Cardiac muscle cell (in vitro differentiated cells and primary cell): ENCODE data around the gene CXCL10. TPM values are rescaled to one million over a fixed set of nuclear protein-coding genes. Genes with fewer than 3 reads are reported as not detected.
A peak's percentile ranks its signal among the peaks of the same experiment; 100 is the strongest.

ENCODE experiments used
- DNase-seq, 2 donors: peaks; one replicate each; pipeline versions ENCODE4 v3.0.0 to v3.0.0-alpha.2; 2010 to 2017; ENCODE audit warnings: low read depth in 1 of 2, low spot score in 1 of 2
- H3K27ac ChIP-seq: fragments of 200-600 bp; sonication (generic); 2 replicates; pipeline ENCODE4 v1.5.1; 2016
- H3K27me3 ChIP-seq: fragments of 200-600 bp; sonication (generic); 2 replicates; pipeline ENCODE4 v1.6.0; 2016; ENCODE audit warnings: control low read depth
- H3K36me3 ChIP-seq: fragments of 200-600 bp; sonication (generic); 2 replicates; pipeline ENCODE4 v1.5.1; 2016; ENCODE audit warnings: control low read depth
- H3K4me1 ChIP-seq: fragments of 200-600 bp; sonication (generic); 2 replicates; pipeline ENCODE4 v1.8.1; 2017; ENCODE audit warnings: low read depth, mild to moderate bottlenecking, mixed run types
- H3K4me3 ChIP-seq: fragments of 200-600 bp; sonication (generic); 2 replicates; pipeline ENCODE4 v1.5.1; 2016; ENCODE audit warnings: mild to moderate bottlenecking
- H3K9me3 ChIP-seq: fragments of 200-600 bp; sonication (generic); 2 replicates; pipeline ENCODE4 v1.5.1; 2017; ENCODE audit warnings: low read depth, mild to moderate bottlenecking, control low read depth
- polyA plus RNA-seq: library from polyadenylated mRNA; unstranded; fragments of >200 nt; fragmentation: Nextera tagmentation; extraction: Ambion mirVana; gene quantifications from 2 replicates; pipeline ENCODE4 v1.2.1, GENCODE V29; 2016
- total RNA-seq: library from RNA; depleted of rRNA; stranded (reverse); fragments of >200 nt; gene quantifications from 2 replicates; pipeline ENCODE4 v1.2.3, GENCODE V29; 2016
- TF ChIP-seq, protein P1 (sequence below): IDR thresholded peaks from 2 replicates; pipeline ENCODE4 v1.5.1; 2012; ENCODE audit warnings: low read depth, mild to moderate bottlenecking, low read length

CXCL10 gene
- total and polyA plus RNA-seq, 2 experiments from 2014 or later = not detected

DNA sequence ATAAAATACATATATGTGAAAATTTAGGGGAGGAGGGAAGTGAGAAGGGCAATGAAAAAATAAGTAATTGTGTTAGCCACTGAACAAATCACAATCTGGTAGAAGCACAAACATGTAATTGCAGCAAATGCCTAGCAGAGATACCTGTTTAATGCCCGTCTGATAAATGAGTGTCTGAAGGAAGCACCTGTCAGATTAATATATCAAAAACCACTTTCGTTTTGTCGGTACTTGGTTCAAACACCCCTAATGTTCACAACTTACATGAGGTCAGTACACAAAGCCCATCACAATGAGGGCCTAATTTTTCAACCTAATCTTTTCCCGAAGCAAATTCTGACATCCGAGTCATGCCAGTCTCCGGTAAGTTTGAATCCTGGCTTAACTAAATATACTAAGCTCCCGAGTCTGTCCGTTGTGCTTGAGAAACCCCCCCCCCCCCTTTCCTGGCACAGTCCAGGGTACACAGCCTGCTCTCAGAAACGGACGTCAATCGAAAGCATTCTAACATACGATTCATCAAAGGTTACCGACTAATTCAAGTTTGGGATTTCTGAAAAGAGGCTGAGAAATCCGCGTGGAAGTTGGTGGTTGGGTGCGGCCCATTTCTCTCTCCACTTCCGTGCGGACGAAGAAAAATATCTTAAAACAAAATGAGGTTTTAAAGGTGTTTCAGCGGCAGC is 33.3 kb downstream of the CXCL10 start:
- Histone ChIP-seq H3K4me3 (peak overlapping the region; percentile 66), H3K27ac (peak overlapping the region; percentile 69), H3K4me1 (peaks cover 11% of the 10 kb centered on the region), H3K36me3 (no peaks in the 10 kb centered on the region), H3K9me3 (no peaks in the 10 kb centered on the region), H3K27me3 (peaks cover 18% of the 10 kb centered on the region)
- DNase-seq = peak in 1 of 2 donors; percentile 31
- TF ChIP-seq, protein P1, sequence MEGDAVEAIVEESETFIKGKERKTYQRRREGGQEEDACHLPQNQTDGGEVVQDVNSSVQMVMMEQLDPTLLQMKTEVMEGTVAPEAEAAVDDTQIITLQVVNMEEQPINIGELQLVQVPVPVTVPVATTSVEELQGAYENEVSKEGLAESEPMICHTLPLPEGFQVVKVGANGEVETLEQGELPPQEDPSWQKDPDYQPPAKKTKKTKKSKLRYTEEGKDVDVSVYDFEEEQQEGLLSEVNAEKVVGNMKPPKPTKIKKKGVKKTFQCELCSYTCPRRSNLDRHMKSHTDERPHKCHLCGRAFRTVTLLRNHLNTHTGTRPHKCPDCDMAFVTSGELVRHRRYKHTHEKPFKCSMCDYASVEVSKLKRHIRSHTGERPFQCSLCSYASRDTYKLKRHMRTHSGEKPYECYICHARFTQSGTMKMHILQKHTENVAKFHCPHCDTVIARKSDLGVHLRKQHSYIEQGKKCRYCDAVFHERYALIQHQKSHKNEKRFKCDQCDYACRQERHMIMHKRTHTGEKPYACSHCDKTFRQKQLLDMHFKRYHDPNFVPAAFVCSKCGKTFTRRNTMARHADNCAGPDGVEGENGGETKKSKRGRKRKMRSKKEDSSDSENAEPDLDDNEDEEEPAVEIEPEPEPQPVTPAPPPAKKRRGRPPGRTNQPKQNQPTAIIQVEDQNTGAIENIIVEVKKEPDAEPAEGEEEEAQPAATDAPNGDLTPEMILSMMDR = no peak

DNA sequence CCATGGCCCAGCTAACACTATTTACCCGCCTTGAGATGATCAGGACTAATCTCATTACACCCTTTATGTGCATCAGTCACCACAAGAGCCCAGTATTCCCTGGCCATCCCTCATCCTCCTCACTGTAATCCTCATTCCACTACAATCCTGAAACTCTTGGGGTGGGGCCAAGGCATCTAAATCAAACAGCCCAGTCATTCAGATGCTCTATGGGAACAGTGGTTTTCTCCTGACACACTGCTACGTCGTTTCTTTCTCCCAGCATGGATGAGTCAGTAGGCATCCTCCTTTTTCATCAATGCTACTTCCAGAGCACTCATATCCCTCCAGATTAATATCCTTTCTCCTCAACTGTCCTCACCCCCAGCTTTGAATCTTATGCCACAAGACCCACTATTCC is 38.2 kb downstream of the CXCL10 start:
- H3K9me3 ChIP-seq = no peaks in the 10 kb centered on the region
- H3K4me3 ChIP-seq = no peak overlapping the region
- no peak overlapping the region for H3K27ac ChIP-seq
- TF ChIP-seq, protein P1 = no peak
- H3K4me1 ChIP-seq = peaks cover 11% of the 10 kb centered on the region
- peak in 1 of 2 donors; percentile 47 for DNase-seq
- H3K27me3 ChIP-seq = no peaks in the 10 kb centered on the region
- peaks cover 2% of the 10 kb centered on the region for H3K36me3 ChIP-seq

DNA sequence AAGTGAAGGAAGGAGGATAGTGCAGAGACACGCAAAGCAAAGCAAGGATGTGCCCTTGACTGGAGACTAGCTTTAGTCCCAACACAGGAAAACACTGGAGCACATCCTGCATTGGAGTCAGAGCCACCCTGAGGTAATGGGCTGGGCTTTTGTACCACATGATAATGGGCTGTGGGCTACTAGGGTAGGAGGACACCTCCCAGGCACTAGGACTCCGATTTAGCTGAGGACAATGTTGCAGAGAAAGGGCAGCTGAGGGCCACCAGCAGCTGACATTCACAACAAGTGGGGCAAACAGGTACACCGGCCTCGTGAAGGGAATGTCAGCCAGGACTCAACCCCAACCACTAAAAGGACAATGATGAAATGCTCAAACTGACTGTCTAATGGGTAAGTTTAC is 42.7 kb downstream of the CXCL10 start:
- H3K4me1 ChIP-seq = no peaks in the 10 kb centered on the region
- peaks cover 24% of the 10 kb centered on the region for H3K36me3 ChIP-seq
- TF ChIP-seq, protein P1 = no peak
- H3K9me3 ChIP-seq = no peaks in the 10 kb centered on the region
- H3K27ac ChIP-seq = no peak overlapping the region
- no peak for DNase-seq
- no peak overlapping the region for H3K4me3 ChIP-seq
- H3K27me3 ChIP-seq = no peaks in the 10 kb centered on the region

DNA sequence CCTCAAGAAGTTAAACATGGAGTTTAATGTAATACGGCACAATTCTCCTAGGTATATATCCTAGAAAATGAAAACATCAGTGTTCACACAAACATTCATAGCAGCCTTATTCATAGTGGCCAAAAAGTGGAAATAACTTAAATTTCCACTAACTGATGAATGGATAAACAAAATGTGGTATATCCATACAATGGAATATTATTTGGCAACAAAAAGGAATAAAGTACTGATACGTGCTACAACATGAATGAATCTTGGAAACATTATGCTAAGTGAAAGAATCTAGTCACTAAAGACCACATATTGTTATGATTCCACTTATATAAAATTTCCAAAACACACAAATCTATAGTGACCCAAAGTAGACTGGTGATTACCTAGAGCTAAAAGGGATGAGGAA is 47.1 kb downstream of the CXCL10 start:
- H3K27ac ChIP-seq = no peak overlapping the region
- H3K4me3 ChIP-seq = no peak overlapping the region
- TF ChIP-seq, protein P1 = no peak
- peaks cover 45% of the 10 kb centered on the region for H3K36me3 ChIP-seq
- no peaks in the 10 kb centered on the region for H3K9me3 ChIP-seq
- H3K4me1 ChIP-seq = no peaks in the 10 kb centered on the region
- no peak for DNase-seq
- no peaks in the 10 kb centered on the region for H3K27me3 ChIP-seq

DNA sequence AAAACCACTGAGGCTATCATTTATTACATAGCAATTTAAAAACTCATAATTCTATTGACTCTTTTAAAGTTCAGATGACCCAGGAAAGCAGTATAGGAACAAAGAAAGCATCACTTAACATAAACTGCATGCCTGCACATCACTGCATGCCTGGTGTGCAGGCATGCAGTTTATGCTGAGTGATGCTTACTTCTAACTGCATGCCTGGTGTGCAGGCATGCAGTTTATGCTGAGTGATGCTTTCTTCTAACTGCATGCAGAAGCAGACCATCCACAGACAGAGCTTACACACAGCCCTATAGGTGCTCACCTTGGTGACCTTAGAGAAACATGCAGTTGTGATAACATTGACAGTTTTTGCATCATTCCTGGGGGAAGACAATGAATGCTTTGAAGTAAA is 49.5 kb downstream of the CXCL10 start:
- Histone ChIP-seq H3K27ac (no peak overlapping the region), H3K4me1 (no peaks in the 10 kb centered on the region), H3K9me3 (no peaks in the 10 kb centered on the region), H3K36me3 (peaks cover 60% of the 10 kb centered on the region), H3K4me3 (no peak overlapping the region), H3K27me3 (no peaks in the 10 kb centered on the region)
- no peak for DNase-seq
- TF ChIP-seq, protein P1 = no peak

Other genes starting within 250 kb of the CXCL10 start
- gene PPEF2, start 121.0 kb downstream of the CXCL10 start, total RNA-seq = not detected in 2 replicates
- not detected in 2 replicates for gene PPEF2, start 121.0 kb downstream of the CXCL10 start, polyA plus RNA-seq
- 18.7 and 24.8 TPM in 2 replicates for gene NAAA, start 82.5 kb downstream of the CXCL10 start, total RNA-seq
- gene NAAA, start 82.5 kb downstream of the CXCL10 start, polyA plus RNA-seq = 5.0 and 7.5 TPM in 2 replicates
- gene SDAD1, start 32.6 kb downstream of the CXCL10 start, total RNA-seq = 20.4 and 21.7 TPM in 2 replicates
- gene SDAD1, start 32.6 kb downstream of the CXCL10 start, polyA plus RNA-seq = 43.7 and 49.5 TPM in 2 replicates
- not detected in 2 replicates for gene CXCL9, start 16.0 kb downstream of the CXCL10 start, total RNA-seq
- not detected in 2 replicates for gene CXCL9, start 16.0 kb downstream of the CXCL10 start, polyA plus RNA-seq
- gene CXCL11, start 12.6 kb upstream of the CXCL10 start, total RNA-seq = not detected in 2 replicates
- gene CXCL11, start 12.6 kb upstream of the CXCL10 start, polyA plus RNA-seq = not detected in 2 replicates
- gene ART3, start 51.2 kb upstream of the CXCL10 start, total RNA-seq = 2.0 and 3.2 TPM in 2 replicates
- gene ART3, start 51.2 kb upstream of the CXCL10 start, polyA plus RNA-seq = 2.4 and 7.6 TPM in 2 replicates
- gene NUP54, start 124.9 kb upstream of the CXCL10 start, total RNA-seq = 22.0 and 22.9 TPM in 2 replicates
- gene NUP54, start 124.9 kb upstream of the CXCL10 start, polyA plus RNA-seq = 31.6 and 40.4 TPM in 2 replicates
- 54.4 and 78.6 TPM in 2 replicates for gene SCARB2, start 190.3 kb upstream of the CXCL10 start, total RNA-seq
- 40.5 and 71.2 TPM in 2 replicates for gene SCARB2, start 190.3 kb upstream of the CXCL10 start, polyA plus RNA-seq
- gene FAM47E, start 228.2 kb upstream of the CXCL10 start, total RNA-seq = 1.6 and 2.4 TPM in 2 replicates
- gene FAM47E, start 228.2 kb upstream of the CXCL10 start, polyA plus RNA-seq = 2.1 and 7.4 TPM in 2 replicates